ENCODE results near the gene TRIM72.

DNA sequence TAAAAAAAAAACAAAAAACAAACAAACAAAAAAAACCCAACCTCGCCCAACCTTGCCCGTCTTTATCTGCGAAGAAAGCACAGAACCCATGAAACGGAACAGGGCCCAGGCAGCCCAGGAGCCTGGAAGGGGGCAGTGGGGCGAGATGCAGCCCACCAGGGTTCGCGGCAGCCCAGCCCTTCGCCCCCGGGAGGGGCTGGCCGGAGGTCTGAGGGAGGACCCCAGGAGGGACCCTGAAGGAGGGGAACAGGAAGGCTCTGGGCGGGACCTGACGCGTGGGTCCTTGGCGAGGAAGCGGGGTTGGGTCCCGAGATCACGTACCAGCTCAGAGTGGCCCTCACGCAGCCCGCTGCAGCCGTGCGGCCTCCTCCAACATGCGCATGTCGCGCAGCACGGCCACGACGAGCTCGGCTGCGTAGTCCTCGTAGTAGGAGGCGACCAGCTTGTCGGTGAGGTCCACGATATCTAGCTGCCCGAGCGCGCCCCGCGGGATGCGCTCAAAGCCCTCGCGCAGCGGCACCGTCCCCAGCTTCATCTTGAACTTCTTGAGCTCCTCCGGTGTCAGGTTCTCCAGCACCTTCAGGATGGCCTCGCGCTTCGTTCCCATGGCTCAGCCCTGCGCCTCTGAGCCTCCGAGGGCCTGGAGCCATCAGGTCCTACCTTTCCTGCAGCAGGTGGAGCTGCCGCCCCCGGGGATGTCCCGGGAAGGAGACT, 2.7 kb downstream of the TRIM72 start, which contains the start of gene PYDC1:
- no peak for TF ChIP-seq EZH2phosphoT487 (IDR thresholded peaks at IDR 0.05; ENCODE audit: borderline replicate concordance)
- TF ChIP-seq, protein P1, sequence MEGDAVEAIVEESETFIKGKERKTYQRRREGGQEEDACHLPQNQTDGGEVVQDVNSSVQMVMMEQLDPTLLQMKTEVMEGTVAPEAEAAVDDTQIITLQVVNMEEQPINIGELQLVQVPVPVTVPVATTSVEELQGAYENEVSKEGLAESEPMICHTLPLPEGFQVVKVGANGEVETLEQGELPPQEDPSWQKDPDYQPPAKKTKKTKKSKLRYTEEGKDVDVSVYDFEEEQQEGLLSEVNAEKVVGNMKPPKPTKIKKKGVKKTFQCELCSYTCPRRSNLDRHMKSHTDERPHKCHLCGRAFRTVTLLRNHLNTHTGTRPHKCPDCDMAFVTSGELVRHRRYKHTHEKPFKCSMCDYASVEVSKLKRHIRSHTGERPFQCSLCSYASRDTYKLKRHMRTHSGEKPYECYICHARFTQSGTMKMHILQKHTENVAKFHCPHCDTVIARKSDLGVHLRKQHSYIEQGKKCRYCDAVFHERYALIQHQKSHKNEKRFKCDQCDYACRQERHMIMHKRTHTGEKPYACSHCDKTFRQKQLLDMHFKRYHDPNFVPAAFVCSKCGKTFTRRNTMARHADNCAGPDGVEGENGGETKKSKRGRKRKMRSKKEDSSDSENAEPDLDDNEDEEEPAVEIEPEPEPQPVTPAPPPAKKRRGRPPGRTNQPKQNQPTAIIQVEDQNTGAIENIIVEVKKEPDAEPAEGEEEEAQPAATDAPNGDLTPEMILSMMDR (conservative IDR thresholded peaks at IDR 0.05; ENCODE audit: low read length): no peak
